Measurements from ENCODE around the gene MYLK2. TPM values are rescaled to one million over a fixed set of nuclear protein-coding genes. Genes with fewer than 3 reads are reported as not detected.

Gene MYLK2
- polyA plus RNA-seq, 1 donor (not counting 4 experiments of a cell fraction or from before 2014, with no cell fraction given), result 0.05 TPM

DNA sequence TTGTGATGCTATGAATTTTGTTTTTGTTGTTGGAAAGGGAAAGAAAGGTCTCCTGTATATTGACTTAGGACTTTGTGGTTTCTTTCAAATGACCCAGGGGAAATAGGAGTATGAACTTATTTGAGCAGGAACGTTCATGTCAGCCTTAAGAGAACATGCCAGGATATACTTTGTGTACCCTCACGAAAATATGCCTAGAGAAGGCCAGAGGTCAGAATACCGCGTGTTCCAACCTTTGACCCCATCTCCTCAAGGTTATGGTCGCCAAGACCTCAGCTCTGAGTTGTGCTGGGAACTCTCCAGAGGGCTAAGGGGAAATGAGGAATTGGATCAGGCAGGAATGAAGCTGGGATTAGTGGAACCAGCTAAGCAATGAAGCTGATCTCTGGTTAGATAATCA, 62.8 kb downstream of the MYLK2 start:
- Histone ChIP-seq H3K4me1 (ENCODE audit: control insufficient read depth, extremely low read depth, insufficient read depth, low read length) (peaks cover 4% of the 10 kb centered on the region), H2AFZ (ENCODE audit: control insufficient read depth, low read length) (no peak overlapping the region), H3K27ac (ENCODE audit: control insufficient read depth, insufficient read depth, low read length) (no peak overlapping the region), H4K20me1 (ENCODE audit: control insufficient read depth, extremely low read depth, insufficient read depth, low read length) (no peaks in the 10 kb centered on the region), H3K4me3 (ENCODE audit: control insufficient read depth in 2 of 3, extremely low read depth in 1 of 3, insufficient read depth in 2 of 3, low read depth in 1 of 3, low read length in 3 of 3) (no peak overlapping the region), H3K9ac (ENCODE audit: control insufficient read depth, extremely low read depth, insufficient read depth, low read length) (no peak overlapping the region), H3K36me3 (ENCODE audit: control insufficient read depth in 2 of 2, extremely low read depth in 1 of 2, insufficient read depth in 2 of 2, low read length in 2 of 2) (no peaks in the 10 kb centered on the region), H3K4me2 (ENCODE audit: control insufficient read depth, extremely low read depth, insufficient read depth, low read depth, low read length) (no peak overlapping the region), H3K27me3 (ENCODE audit: control insufficient read depth, extremely low read depth, insufficient read depth, low read length) (peaks cover 5% of the 10 kb centered on the region), H3K9me3 (ENCODE audit: control insufficient read depth, low read depth, low read length) (no peaks in the 10 kb centered on the region), H3K9me1 (ENCODE audit: control insufficient read depth, extremely low read depth, insufficient read depth, low read length) (no peaks in the 10 kb centered on the region), H3K79me2 (ENCODE audit: control insufficient read depth, insufficient read depth, low read length) (no peaks in the 10 kb centered on the region)
- DNase-seq (ENCODE audit: low read depth, low spot score), result no peak
- no peak for FAIRE-seq
- dilution Hi-C loops (cut with MboI; ENCODE audit: extremely low pct_ligation_motif_present, low sequenced_read_pairs), result no loop called here
- no peak for TF ChIP-seq EZH2 (IDR thresholded peaks at IDR 0.05; ENCODE audit: low read length)
- TF ChIP-seq, protein P1, sequence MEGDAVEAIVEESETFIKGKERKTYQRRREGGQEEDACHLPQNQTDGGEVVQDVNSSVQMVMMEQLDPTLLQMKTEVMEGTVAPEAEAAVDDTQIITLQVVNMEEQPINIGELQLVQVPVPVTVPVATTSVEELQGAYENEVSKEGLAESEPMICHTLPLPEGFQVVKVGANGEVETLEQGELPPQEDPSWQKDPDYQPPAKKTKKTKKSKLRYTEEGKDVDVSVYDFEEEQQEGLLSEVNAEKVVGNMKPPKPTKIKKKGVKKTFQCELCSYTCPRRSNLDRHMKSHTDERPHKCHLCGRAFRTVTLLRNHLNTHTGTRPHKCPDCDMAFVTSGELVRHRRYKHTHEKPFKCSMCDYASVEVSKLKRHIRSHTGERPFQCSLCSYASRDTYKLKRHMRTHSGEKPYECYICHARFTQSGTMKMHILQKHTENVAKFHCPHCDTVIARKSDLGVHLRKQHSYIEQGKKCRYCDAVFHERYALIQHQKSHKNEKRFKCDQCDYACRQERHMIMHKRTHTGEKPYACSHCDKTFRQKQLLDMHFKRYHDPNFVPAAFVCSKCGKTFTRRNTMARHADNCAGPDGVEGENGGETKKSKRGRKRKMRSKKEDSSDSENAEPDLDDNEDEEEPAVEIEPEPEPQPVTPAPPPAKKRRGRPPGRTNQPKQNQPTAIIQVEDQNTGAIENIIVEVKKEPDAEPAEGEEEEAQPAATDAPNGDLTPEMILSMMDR (optimal IDR thresholded peaks at IDR 0.05 in 1 of 3, IDR thresholded peaks at IDR 0.05 in 1 of 3, conservative IDR thresholded peaks at IDR 0.05 in 1 of 3; ENCODE audit: extremely low read depth in 1 of 3, insufficient read depth in 2 of 3, low read length in 3 of 3), result no peak

DNA sequence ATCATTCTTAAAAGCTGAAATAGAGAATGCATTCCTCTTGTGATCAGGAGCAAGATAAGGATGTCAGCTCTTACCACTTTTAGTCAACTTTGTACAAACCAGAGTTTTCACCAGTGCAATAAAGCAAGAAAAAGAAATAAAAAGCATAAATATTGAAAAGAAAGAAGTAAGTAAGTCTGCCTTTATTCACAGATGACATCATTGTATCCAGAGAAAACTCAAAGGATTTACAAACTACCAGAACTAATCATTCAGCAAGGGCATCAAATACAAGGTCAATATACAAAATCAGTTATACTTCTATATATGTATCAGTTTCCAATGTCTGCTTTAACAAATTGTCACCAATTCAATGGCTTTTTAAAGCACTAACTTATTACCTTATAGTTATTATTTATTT, 64.7 kb downstream of the MYLK2 start:
- Histone ChIP-seq H3K9me1 (ENCODE audit: control insufficient read depth, extremely low read depth, insufficient read depth, low read length) (no peaks in the 10 kb centered on the region), H3K4me2 (ENCODE audit: control insufficient read depth, extremely low read depth, insufficient read depth, low read depth, low read length) (no peak overlapping the region), H3K79me2 (ENCODE audit: control insufficient read depth, insufficient read depth, low read length) (no peaks in the 10 kb centered on the region), H3K9me3 (ENCODE audit: control insufficient read depth, low read depth, low read length) (no peaks in the 10 kb centered on the region), H3K4me3 (ENCODE audit: control insufficient read depth in 2 of 3, extremely low read depth in 1 of 3, insufficient read depth in 2 of 3, low read depth in 1 of 3, low read length in 3 of 3) (no peak overlapping the region), H3K4me1 (ENCODE audit: control insufficient read depth, extremely low read depth, insufficient read depth, low read length) (peaks cover 4% of the 10 kb centered on the region), H3K9ac (ENCODE audit: control insufficient read depth, extremely low read depth, insufficient read depth, low read length) (no peak overlapping the region), H3K27me3 (ENCODE audit: control insufficient read depth, extremely low read depth, insufficient read depth, low read length) (peaks cover 5% of the 10 kb centered on the region), H4K20me1 (ENCODE audit: control insufficient read depth, extremely low read depth, insufficient read depth, low read length) (no peaks in the 10 kb centered on the region), H3K27ac (ENCODE audit: control insufficient read depth, insufficient read depth, low read length) (no peak overlapping the region), H2AFZ (ENCODE audit: control insufficient read depth, low read length) (no peak overlapping the region), H3K36me3 (ENCODE audit: control insufficient read depth in 2 of 2, extremely low read depth in 1 of 2, insufficient read depth in 2 of 2, low read length in 2 of 2) (no peaks in the 10 kb centered on the region)
- TF ChIP-seq, protein P1 (optimal IDR thresholded peaks at IDR 0.05 in 1 of 3, IDR thresholded peaks at IDR 0.05 in 1 of 3, conservative IDR thresholded peaks at IDR 0.05 in 1 of 3; ENCODE audit: extremely low read depth in 1 of 3, insufficient read depth in 2 of 3, low read length in 3 of 3), result no peak
- TF ChIP-seq EZH2 (IDR thresholded peaks at IDR 0.05; ENCODE audit: low read length), result no peak
- dilution Hi-C loops (cut with MboI; ENCODE audit: extremely low pct_ligation_motif_present, low sequenced_read_pairs), result no loop called here
- no peak for DNase-seq (ENCODE audit: low read depth, low spot score)
- FAIRE-seq, result no peak

Small RNA genes lying within 50 kb of the gene (small RNA-seq; reads per million reads assigned to genes)
- gene AL160175.1 (ENCODE audit: insufficient read length in 3 of 3, low read depth in 3 of 3, low replicate concordance in 1 of 3), result 0 reads per million in 3 experiments

Other genes starting within 250 kb of the MYLK2 start
- gene ID1, start 214.1 kb upstream of the MYLK2 start, polyA plus RNA-seq, result 24.4 to 40.8 TPM (median 33.0 TPM) in 3 replicates
- not detected in 3 replicates for gene COX4I2, start 181.4 kb upstream of the MYLK2 start, polyA plus RNA-seq
- 90.0 to 142 TPM (median 109 TPM) in 3 replicates for gene BCL2L1, start 96.5 kb upstream of the MYLK2 start, polyA plus RNA-seq
- gene TPX2, start 80.1 kb upstream of the MYLK2 start, polyA plus RNA-seq, result 7.1 to 32.5 TPM (median 31.5 TPM) in 3 replicates
- not detected in 3 replicates for gene FOXS1, start 26.2 kb downstream of the MYLK2 start, polyA plus RNA-seq
- not detected in 3 replicates for gene DUSP15, start 51.2 kb downstream of the MYLK2 start, polyA plus RNA-seq
- 0.10 to 0.13 TPM in 2 of 3 replicates, not detected in the other for gene TTLL9, start 51.3 kb downstream of the MYLK2 start, polyA plus RNA-seq
- 15.3 to 17.5 TPM (median 15.7 TPM) in 3 replicates for gene PDRG1, start 132.7 kb downstream of the MYLK2 start, polyA plus RNA-seq
- gene XKR7, start 148.8 kb downstream of the MYLK2 start, polyA plus RNA-seq, result not detected in 3 replicates
- gene CCM2L, start 191.1 kb downstream of the MYLK2 start, polyA plus RNA-seq, result not detected in 3 replicates
- 0.03 TPM in 1 of 3 replicates, not detected in the others for gene HCK, start 232.9 kb downstream of the MYLK2 start, polyA plus RNA-seq

Measured in keratinocyte (primary cell).